GM23338 (cell line): ENCODE results near the gene CDH4. TPM values are rescaled to one million over a fixed set of nuclear protein-coding genes. Genes with fewer than 3 reads are reported as not detected.

ENCODE experiments used
- ATAC-seq: fragments of 200-7000 bp; cut with Tn5 transposase; 3 replicates; pipeline ENCODE4 v1.9.1; 2020
- DNase-seq: peaks from one replicate; pipeline ENCODE4 v3.0.0-alpha.2; 2015; ENCODE audit warnings: low spot score
- H2AFZ ChIP-seq: fragments of 200-600 bp; sonication (generic); 2 replicates; pipeline ENCODE4 v1.8.0; 2016; ENCODE audit warnings: antibody characterized with exemption, mild to moderate bottlenecking, moderate library complexity
- H3F3A ChIP-seq: fragments of 200-600 bp; sonication (generic); replicated peaks from 2 replicates; pipeline ENCODE4 v1.8.0; 2017; ENCODE audit warnings: antibody characterized with exemption, mixed run types, low read depth
- H3K27ac ChIP-seq: fragments of 200-600 bp; sonication (generic); 2 replicates; pipeline ENCODE4 v1.6.1; 2016; ENCODE audit warnings: low read depth
- H3K27me3 ChIP-seq: fragments of 200-600 bp; sonication (generic); 2 replicates; pipeline ENCODE4 v1.8.0; 2016; ENCODE audit warnings: mild to moderate bottlenecking, mixed run types, moderate library complexity; ENCODE audit not compliant: insufficient read depth
- H3K36me3 ChIP-seq: fragments of 200-600 bp; sonication (generic); 2 replicates; pipeline ENCODE4 v1.8.0; 2016; ENCODE audit warnings: mild to moderate bottlenecking; ENCODE audit not compliant: insufficient read depth
- H3K4me1 ChIP-seq: fragments of 200-600 bp; sonication (generic); 2 replicates; pipeline ENCODE4 v1.8.0; 2016; ENCODE audit warnings: mild to moderate bottlenecking, moderate library complexity; ENCODE audit not compliant: insufficient read depth
- H3K4me2 ChIP-seq: fragments of 200-600 bp; sonication (generic); 2 replicates; pipeline ENCODE4 v1.7.1; 2017; ENCODE audit warnings: mixed run types
- H3K4me3 ChIP-seq: fragments of 200-600 bp; sonication (generic); 2 replicates; pipeline ENCODE4 v1.6.1; 2016; ENCODE audit warnings: mixed run types
- H3K79me2 ChIP-seq: fragments of 200-600 bp; sonication (generic); replicated peaks from 2 replicates; pipeline ENCODE4 v1.8.0; 2017; ENCODE audit warnings: mild to moderate bottlenecking; ENCODE audit not compliant: insufficient read depth
- H3K9me2 ChIP-seq: fragments of 200-600 bp; sonication (generic); 2 replicates; pipeline ENCODE4 v1.8.0; 2017; ENCODE audit not compliant: insufficient read depth
- H4K20me1 ChIP-seq: fragments of 200-600 bp; sonication (generic); replicated peaks from 2 replicates; pipeline ENCODE4 v1.8.0; 2017; ENCODE audit warnings: mild to moderate bottlenecking; ENCODE audit not compliant: insufficient read depth
- H3K27ac Mint-ChIP-seq: 2 replicates; pipeline ENCODE4 v1.8.0; 2020; ENCODE audit warnings: inconsistent platforms, mild to moderate bottlenecking, moderate library complexity, mixed read lengths
- H3K27me3 Mint-ChIP-seq: 3 replicates; pipeline ENCODE4 v1.8.0; 2022; ENCODE audit warnings: low read depth, mild to moderate bottlenecking, moderate library complexity, mixed read lengths, inconsistent platforms; ENCODE audit not compliant: insufficient read depth, poor library complexity
- H3K36me3 Mint-ChIP-seq: 3 replicates; pipeline ENCODE4 v1.8.0; 2021; ENCODE audit warnings: low read depth, mild to moderate bottlenecking, inconsistent platforms, moderate library complexity, mixed read lengths
- H3K4me1 Mint-ChIP-seq: 3 replicates; pipeline ENCODE4 v1.8.0; 2020; ENCODE audit warnings: mild to moderate bottlenecking, inconsistent platforms, mixed read lengths
- H3K4me3 Mint-ChIP-seq: 3 replicates; pipeline ENCODE4 v1.8.0; 2021; ENCODE audit warnings: moderate library complexity, mild to moderate bottlenecking, inconsistent platforms, mixed read lengths
- H3K9me3 Mint-ChIP-seq: 3 replicates; pipeline ENCODE4 v1.8.0; 2020; ENCODE audit warnings: moderate library complexity, mild to moderate bottlenecking, inconsistent platforms, mixed read lengths
- CREB1 ChIP-seq: fragments of 250-450 bp; sonication (Bioruptor Pico); IDR thresholded peaks from 2 replicates; pipeline ENCODE4 v1.5.0; 2020; ENCODE audit warnings: low read depth, mild to moderate bottlenecking, moderate library complexity
- EZH2 ChIP-seq: fragments of 200-600 bp; sonication (generic); IDR thresholded peaks from one replicate; pipeline ENCODE4 v1.8.0; 2017; ENCODE audit warnings: antibody characterized with exemption, mild to moderate bottlenecking, low read depth; ENCODE audit not compliant: unreplicated experiment
- EZH2phosphoT487 ChIP-seq: fragments of 200-600 bp; sonication (generic); IDR thresholded peaks from one replicate; pipeline ENCODE4 v1.8.1; 2018; ENCODE audit warnings: antibody characterized with exemption; ENCODE audit not compliant: unreplicated experiment
- JUNB ChIP-seq: IDR thresholded peaks from one replicate; pipeline ENCODE4 v1.6.1; 2016; ENCODE audit warnings: antibody characterized with exemption; ENCODE audit not compliant: unreplicated experiment
- NANOG ChIP-seq: IDR thresholded peaks from 2 replicates; pipeline ENCODE4 v1.6.1; 2016; ENCODE audit warnings: antibody characterized with exemption, borderline replicate concordance
- POLR2AphosphoS5 ChIP-seq: IDR thresholded peaks from 2 replicates; pipeline ENCODE4 v1.6.1; 2016; ENCODE audit warnings: antibody characterized with exemption, low read depth
- STAT1 ChIP-seq: IDR thresholded peaks from one replicate; pipeline ENCODE4 v1.6.1; 2016; ENCODE audit warnings: antibody characterized with exemption; ENCODE audit not compliant: unreplicated experiment
- ZNF114 ChIP-seq: fragments of 250-450 bp; sonication (Bioruptor Pico); IDR thresholded peaks from 2 replicates; pipeline ENCODE4 v1.5.0; 2020; ENCODE audit warnings: mild to moderate bottlenecking, moderate library complexity
- ZNF331 ChIP-seq: fragments of 250-450 bp; sonication (Bioruptor Pico); IDR thresholded peaks from 2 replicates; pipeline ENCODE4 v1.5.0; 2020; ENCODE audit warnings: low read depth, mild to moderate bottlenecking, moderate library complexity
- ZNF462 ChIP-seq: fragments of 250-450 bp; sonication (Bioruptor Pico); IDR thresholded peaks from 2 replicates; pipeline ENCODE4 v1.5.0; 2020; ENCODE audit warnings: mild to moderate bottlenecking, moderate library complexity
- polyA plus RNA-seq: library from polyadenylated mRNA; unstranded; fragments of >200 nt; fragmentation: Nextera tagmentation; extraction: Ambion mirVana; gene quantifications from 2 replicates; pipeline ENCODE4 v1.2.1, GENCODE V29; 2016
- total RNA-seq: library from RNA; depleted of rRNA; stranded (reverse); fragments of >200 nt; shearing (Covaris generic); gene quantifications from 2 replicates; pipeline ENCODE4 v1.2.3, GENCODE V29; 2014
- TF ChIP-seq, protein P1 (sequence below), 2 experiments: fragments of 200-600 bp in 1 of 2; sonication (generic) in 1 of 2; conservative IDR thresholded peaks; 2 replicates each; pipeline versions ENCODE4 v1.5.1 to v1.6.1; 2016 to 2017; ENCODE audit warnings: antibody characterized with exemption in 2 of 2, low read depth in 2 of 2, mild to moderate bottlenecking in 2 of 2, moderate library complexity in 1 of 2
- TF ChIP-seq, protein P2 (sequence below): IDR thresholded peaks from 2 replicates; pipeline ENCODE4 v1.6.1; 2016; ENCODE audit warnings: antibody characterized with exemption
- TF ChIP-seq, protein P3 (sequence below): IDR thresholded peaks from one replicate; pipeline ENCODE4 v1.6.1; 2018; ENCODE audit warnings: antibody characterized with exemption; ENCODE audit not compliant: unreplicated experiment

CDH4 gene
- total and polyA plus RNA-seq, 2 experiments from 2014 or later: 1.2 to 4.2 TPM

DNA sequence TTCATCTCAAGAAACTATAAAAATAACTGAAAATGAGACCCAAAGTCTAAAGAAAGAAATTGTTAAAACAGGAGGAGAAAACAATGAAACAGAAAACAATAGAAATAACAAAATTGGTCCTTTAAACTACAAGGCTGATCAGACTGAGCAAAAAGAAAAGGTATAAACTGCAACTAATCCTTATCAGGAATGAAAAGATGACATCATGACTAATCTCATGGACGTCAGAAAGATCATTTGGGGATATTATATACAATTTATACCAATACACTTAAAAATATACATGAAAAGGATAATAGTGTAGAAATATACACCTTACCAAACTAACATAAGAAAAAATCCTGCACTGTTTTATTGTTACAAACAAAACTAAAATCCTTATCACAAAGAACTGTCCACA lies 498.0 kb downstream of the CDH4 start:
- no peak overlapping the region for H3K27ac ChIP-seq
- no peak overlapping the region for H2AFZ ChIP-seq
- Mint-ChIP-seq H3K4me3 (no peak overlapping the region), H3K4me1 (peaks cover 15% of the 10 kb centered on the region), H3K27ac (no peak overlapping the region), H3K27me3 (peaks cover 4% of the 10 kb centered on the region), H3K36me3 (0 out of 3 replicates have a peak, but pooled peaks cover 3% of the 10 kb centered on the region), H3K9me3 (peaks cover 15% of the 10 kb centered on the region)
- H3F3A ChIP-seq: no peaks in the 10 kb centered on the region
- H3K36me3 ChIP-seq: peaks cover 5% of the 10 kb centered on the region; the same call in 1 of the 2 replicates
- H3K4me3 ChIP-seq: no peak overlapping the region
- no peaks in the 10 kb centered on the region for H3K9me2 ChIP-seq
- ATAC-seq: no peak
- no peaks in the 10 kb centered on the region for H4K20me1 ChIP-seq
- TF ChIP-seq JUNB (no peak), STAT1 (no peak), EZH2phosphoT487 (no peak), CREB1 (CRISPR knock-in tag) (no peak), NANOG (no peak), EZH2 (no peak), ZNF462 (CRISPR knock-in tag) (no peak), ZNF331 (no peak), POLR2AphosphoS5 (no peak), ZNF114 (CRISPR knock-in tag) (no peak)
- TF ChIP-seq, protein P1, sequence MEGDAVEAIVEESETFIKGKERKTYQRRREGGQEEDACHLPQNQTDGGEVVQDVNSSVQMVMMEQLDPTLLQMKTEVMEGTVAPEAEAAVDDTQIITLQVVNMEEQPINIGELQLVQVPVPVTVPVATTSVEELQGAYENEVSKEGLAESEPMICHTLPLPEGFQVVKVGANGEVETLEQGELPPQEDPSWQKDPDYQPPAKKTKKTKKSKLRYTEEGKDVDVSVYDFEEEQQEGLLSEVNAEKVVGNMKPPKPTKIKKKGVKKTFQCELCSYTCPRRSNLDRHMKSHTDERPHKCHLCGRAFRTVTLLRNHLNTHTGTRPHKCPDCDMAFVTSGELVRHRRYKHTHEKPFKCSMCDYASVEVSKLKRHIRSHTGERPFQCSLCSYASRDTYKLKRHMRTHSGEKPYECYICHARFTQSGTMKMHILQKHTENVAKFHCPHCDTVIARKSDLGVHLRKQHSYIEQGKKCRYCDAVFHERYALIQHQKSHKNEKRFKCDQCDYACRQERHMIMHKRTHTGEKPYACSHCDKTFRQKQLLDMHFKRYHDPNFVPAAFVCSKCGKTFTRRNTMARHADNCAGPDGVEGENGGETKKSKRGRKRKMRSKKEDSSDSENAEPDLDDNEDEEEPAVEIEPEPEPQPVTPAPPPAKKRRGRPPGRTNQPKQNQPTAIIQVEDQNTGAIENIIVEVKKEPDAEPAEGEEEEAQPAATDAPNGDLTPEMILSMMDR (conservative IDR thresholded peaks at IDR 0.05; ENCODE audit: low read depth in 2 of 2): no peak
- TF ChIP-seq, protein P2, sequence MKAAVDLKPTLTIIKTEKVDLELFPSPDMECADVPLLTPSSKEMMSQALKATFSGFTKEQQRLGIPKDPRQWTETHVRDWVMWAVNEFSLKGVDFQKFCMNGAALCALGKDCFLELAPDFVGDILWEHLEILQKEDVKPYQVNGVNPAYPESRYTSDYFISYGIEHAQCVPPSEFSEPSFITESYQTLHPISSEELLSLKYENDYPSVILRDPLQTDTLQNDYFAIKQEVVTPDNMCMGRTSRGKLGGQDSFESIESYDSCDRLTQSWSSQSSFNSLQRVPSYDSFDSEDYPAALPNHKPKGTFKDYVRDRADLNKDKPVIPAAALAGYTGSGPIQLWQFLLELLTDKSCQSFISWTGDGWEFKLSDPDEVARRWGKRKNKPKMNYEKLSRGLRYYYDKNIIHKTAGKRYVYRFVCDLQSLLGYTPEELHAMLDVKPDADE: no peak
- TF ChIP-seq, protein P3, sequence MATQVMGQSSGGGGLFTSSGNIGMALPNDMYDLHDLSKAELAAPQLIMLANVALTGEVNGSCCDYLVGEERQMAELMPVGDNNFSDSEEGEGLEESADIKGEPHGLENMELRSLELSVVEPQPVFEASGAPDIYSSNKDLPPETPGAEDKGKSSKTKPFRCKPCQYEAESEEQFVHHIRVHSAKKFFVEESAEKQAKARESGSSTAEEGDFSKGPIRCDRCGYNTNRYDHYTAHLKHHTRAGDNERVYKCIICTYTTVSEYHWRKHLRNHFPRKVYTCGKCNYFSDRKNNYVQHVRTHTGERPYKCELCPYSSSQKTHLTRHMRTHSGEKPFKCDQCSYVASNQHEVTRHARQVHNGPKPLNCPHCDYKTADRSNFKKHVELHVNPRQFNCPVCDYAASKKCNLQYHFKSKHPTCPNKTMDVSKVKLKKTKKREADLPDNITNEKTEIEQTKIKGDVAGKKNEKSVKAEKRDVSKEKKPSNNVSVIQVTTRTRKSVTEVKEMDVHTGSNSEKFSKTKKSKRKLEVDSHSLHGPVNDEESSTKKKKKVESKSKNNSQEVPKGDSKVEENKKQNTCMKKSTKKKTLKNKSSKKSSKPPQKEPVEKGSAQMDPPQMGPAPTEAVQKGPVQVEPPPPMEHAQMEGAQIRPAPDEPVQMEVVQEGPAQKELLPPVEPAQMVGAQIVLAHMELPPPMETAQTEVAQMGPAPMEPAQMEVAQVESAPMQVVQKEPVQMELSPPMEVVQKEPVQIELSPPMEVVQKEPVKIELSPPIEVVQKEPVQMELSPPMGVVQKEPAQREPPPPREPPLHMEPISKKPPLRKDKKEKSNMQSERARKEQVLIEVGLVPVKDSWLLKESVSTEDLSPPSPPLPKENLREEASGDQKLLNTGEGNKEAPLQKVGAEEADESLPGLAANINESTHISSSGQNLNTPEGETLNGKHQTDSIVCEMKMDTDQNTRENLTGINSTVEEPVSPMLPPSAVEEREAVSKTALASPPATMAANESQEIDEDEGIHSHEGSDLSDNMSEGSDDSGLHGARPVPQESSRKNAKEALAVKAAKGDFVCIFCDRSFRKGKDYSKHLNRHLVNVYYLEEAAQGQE: no peak
- peaks cover 3% of the 10 kb centered on the region; the same call in 1 of the 2 replicates for H3K4me1 ChIP-seq
- DNase-seq: no peak
- H3K79me2 ChIP-seq: no peaks in the 10 kb centered on the region
- no peaks in the 10 kb centered on the region for H3K27me3 ChIP-seq
- no peak overlapping the region for H3K4me2 ChIP-seq
